Skeletal muscle satellite cell (primary cell): ENCODE data around the gene FIS1.

Experiments used
- H3K27me3 ChIP-seq: 2 replicates; pipeline ENCODE4 v1.7.0; 2013; ENCODE audit warnings: low read length; ENCODE audit not compliant: control insufficient read depth, insufficient read depth
- H3K36me3 ChIP-seq: 2 replicates; pipeline ENCODE4 v1.7.0; 2013; ENCODE audit warnings: mild to moderate bottlenecking, control low read depth, low read length; ENCODE audit not compliant: insufficient read depth
- H3K4me1 ChIP-seq: 2 replicates; pipeline ENCODE4 v1.7.0; 2013; ENCODE audit warnings: low read length; ENCODE audit not compliant: control insufficient read depth, insufficient read depth
- H3K4me2 ChIP-seq: 2 replicates; pipeline ENCODE4 v1.7.0; 2013; ENCODE audit warnings: mild to moderate bottlenecking, low read length
- H3K4me3 ChIP-seq: 2 replicates; pipeline ENCODE4 v1.7.0; 2013; ENCODE audit warnings: low read length
- H3K9ac ChIP-seq: 2 replicates; pipeline ENCODE4 v1.7.0; 2013; ENCODE audit warnings: mild to moderate bottlenecking, low read depth, low read length, moderate library complexity
- H3K9me3 ChIP-seq: replicated peaks from 2 replicates; pipeline ENCODE4 v1.7.0; 2013; ENCODE audit warnings: mild to moderate bottlenecking, control low read depth, low read length

Gene FIS1

DNA sequence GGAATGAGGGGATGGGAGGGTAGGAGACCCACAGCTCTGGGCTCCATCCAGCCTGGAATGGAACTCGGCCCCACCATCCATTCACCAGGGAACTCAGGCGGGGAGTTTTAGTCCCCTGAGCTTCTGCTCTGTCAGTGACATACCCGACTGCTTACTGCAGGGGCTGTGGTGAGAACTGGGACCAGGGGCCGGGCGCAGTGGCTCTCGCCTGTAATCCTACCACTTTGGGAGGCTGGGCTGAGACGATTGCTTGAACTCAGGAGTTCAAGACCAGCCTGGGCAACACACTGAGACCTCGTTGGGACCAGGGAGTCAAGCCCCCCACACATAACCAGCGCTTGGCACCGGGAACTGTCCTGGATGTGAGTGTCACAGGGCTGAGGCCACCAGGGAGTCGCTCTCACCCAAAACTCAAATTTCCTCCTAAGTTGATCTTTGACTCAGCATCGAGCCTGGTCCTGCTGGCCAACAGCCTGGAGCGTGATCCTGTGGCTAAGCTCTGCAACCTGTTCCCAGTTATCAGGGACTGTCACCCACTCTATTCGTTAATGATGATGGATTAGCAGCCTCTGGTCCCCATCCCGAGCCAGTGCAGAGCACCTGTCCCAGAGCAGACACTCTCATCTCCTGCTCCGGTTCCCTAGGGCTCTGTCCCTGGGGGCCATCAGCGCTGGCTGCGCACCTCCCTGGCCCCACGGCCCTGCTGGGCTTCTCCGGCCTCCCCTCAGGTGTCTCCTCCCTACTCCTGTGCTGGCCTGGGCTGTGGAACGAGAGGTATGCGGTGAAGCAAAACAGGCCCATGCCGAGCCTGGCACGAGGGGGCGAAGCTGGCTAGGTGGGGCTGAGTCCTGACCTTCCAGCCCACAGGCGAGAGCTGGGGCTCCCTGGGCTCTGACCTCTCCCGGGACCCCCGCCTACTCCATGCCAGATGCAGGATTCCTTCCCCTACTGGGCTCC lies 6.4 kb downstream of the FIS1 start:
- no peak overlapping the region for H3K9ac ChIP-seq
- peaks cover 24% of the 10 kb centered on the region for H3K4me1 ChIP-seq
- no peaks in the 10 kb centered on the region for H3K9me3 ChIP-seq
- H3K27me3 ChIP-seq, result no peaks in the 10 kb centered on the region
- peak overlapping the region; percentile 46 for H3K4me2 ChIP-seq
- peaks cover 27% of the 10 kb centered on the region for H3K36me3 ChIP-seq
- H3K4me3 ChIP-seq, result no peak overlapping the region

DNA sequence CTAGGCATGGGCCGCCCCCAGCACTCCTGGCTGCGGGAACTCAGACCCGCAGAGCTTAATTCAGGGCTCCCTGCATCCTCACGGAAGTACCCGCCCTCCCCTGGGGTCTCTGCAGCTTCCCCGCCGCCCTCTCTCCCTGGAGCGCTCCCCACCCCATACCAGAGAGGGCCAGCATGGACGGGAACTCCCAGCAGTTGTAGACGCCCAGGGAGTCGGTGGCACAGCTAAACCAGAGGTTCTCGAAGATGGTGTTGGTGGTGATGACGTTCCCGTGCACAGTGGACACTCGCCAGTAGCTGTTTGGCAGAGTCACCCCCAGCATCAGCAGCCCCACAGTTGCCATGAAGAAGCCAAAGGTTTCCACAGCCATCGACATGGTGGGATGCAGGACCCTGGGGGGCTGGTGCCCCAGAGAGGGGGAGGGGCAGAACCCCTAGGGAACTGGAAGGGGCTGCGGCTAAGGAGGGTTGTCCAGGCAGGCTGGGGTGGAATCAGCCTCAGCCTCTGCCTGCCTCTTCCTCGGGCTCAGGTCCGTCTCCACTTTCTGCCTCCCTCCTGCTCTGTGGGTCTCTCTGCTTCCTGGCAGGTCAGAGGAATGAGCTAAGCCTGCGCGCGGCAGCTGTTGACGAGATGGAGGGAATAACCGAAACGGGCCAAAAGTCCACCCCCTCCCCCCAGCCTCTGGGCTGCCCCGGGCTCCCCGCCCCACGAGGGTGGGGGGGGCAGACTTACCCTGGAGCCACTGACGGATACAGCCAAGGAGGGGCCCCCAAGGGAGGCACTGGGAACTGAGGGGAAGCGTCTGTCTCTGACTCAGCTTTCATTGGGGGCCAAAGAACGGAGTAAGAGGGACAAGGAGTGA lies 7.4 kb downstream of the FIS1 start, which contains the start of gene CLDN15:
Gene CLDN15 (minus strand): TSS at position 597 of the 862 bp plus-strand sequence. CDS start 221 bp downstream, at position 376.
- Histone ChIP-seq H3K9ac (peak within 1 kb of the TSS; percentile 9), H3K36me3 (peaks cover 24% of the 10 kb centered on the region)

DNA sequence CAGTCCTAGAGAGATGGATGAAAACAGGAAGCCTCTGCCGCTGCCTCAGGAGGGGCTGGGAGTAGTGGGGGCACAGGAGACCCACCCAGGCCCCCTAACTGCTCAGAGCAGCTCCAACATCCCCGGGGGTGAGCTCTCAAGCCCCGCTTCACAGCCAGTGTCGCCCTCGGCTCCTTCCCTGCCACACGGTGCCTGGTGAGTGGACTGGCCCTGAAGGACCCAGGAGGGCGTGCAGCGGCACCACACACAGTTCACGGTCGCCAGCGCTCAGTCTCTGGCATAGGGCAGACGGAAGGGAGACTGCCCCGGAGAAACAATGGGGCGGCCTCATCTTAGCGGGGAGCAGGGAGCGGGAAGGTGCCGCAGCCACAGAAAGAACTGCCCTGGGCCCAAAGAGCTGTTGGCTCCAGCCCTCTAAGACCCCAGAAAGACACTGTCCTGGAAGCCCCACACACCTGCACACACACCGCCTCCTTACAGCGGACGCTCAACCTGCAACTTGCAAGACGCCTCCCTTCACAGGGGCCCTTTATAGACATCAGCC lies 8.5 kb downstream of the FIS1 start:
- Histone ChIP-seq H3K27me3 (no peaks in the 10 kb centered on the region), H3K4me3 (no peak overlapping the region), H3K9me3 (no peaks in the 10 kb centered on the region), H3K9ac (no peak overlapping the region), H3K36me3 (peaks cover 27% of the 10 kb centered on the region), H3K4me1 (peaks cover 21% of the 10 kb centered on the region), H3K4me2 (no peak overlapping the region)

More for the DNA sequence above, 7.4 kb downstream of the FIS1 start, which contains the start of gene CLDN15:
- Histone ChIP-seq H3K9me3 (no peaks in the 10 kb centered on the region), H3K4me3 (no peak within 1 kb of the TSS), H3K4me2 (peak within 1 kb of the TSS; percentile 46), H3K27me3 (no peaks in the 10 kb centered on the region), H3K4me1 (peaks cover 21% of the 10 kb centered on the region)

DNA sequence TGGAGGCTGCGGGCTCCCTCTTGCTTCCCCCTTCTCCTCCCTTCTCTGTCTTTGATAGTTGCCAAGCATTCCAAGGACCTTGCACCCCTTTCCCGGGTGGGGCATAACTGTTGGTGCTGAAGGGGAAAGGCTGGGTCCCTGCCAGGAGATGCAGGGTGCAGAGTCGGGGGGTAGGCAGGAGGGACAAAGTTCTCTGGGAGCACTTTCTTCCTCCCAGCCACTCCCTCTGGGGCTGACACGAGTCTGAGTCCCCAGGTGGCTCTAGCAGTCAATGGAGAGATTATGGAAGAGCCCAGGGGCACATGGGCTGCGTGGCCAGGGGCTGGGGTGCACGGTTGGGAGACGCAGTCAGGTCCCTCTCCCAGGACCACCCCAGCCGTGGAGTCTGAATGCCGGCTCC lies 9.4 kb downstream of the FIS1 start:
- Histone ChIP-seq H3K9ac (no peak overlapping the region), H3K4me3 (no peak overlapping the region), H3K4me1 (peaks cover 18% of the 10 kb centered on the region)

DNA sequence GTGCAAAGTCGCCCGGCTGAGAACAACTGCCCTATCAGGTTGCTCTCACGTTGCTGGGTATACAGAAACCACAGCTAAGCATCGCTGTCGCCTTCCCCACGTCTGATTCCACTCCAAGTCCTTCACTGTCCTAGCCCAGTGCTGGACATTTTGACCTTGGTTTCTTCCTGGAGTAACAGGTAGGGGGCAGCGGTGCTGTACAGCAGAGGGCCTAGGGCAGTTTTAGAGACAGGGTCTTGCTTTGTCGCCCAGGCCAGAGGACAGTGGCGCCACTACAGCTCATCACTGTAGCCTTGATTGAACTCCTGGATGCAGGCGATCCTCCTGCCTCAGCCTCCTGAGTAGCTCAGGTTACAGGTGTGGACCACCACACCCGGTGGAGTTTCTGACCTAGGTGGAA lies 9.8 kb downstream of the FIS1 start:
- peaks cover 18% of the 10 kb centered on the region for H3K4me1 ChIP-seq
- no peaks in the 10 kb centered on the region for H3K9me3 ChIP-seq
- H3K27me3 ChIP-seq, result no peaks in the 10 kb centered on the region
- H3K36me3 ChIP-seq, result peaks cover 27% of the 10 kb centered on the region
- H3K9ac ChIP-seq, result no peak overlapping the region
- no peak overlapping the region for H3K4me2 ChIP-seq
- H3K4me3 ChIP-seq, result no peak overlapping the region

More for the DNA sequence above, 9.4 kb downstream of the FIS1 start:
- no peaks in the 10 kb centered on the region for H3K27me3 ChIP-seq
- H3K36me3 ChIP-seq, result peaks cover 27% of the 10 kb centered on the region
- no peak overlapping the region for H3K4me2 ChIP-seq
- H3K9me3 ChIP-seq, result no peaks in the 10 kb centered on the region

DNA sequence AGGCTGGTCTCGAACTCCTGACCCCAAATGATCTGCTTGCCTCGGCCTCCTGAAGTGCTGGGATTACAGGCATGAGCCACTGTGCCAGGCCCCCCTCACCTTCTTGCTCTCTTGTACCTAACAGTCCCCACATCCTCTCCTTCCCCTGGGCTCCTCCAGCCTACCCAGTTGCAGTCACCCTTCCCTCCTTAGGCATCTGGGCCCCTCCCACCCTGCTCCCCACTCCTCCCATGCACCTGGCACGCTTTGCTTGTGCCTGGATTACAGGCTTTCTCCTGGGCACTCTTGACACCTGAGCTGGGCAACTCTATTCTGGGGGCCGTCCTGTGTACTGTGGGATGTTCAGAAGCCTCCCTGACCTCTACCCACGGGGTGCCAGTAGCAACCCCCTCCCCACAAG lies 10.2 kb downstream of the FIS1 start:
- Histone ChIP-seq H3K27me3 (no peaks in the 10 kb centered on the region), H3K4me1 (peaks cover 18% of the 10 kb centered on the region), H3K9ac (no peak overlapping the region), H3K9me3 (no peaks in the 10 kb centered on the region), H3K4me3 (no peak overlapping the region), H3K4me2 (no peak overlapping the region), H3K36me3 (peaks cover 25% of the 10 kb centered on the region)

DNA sequence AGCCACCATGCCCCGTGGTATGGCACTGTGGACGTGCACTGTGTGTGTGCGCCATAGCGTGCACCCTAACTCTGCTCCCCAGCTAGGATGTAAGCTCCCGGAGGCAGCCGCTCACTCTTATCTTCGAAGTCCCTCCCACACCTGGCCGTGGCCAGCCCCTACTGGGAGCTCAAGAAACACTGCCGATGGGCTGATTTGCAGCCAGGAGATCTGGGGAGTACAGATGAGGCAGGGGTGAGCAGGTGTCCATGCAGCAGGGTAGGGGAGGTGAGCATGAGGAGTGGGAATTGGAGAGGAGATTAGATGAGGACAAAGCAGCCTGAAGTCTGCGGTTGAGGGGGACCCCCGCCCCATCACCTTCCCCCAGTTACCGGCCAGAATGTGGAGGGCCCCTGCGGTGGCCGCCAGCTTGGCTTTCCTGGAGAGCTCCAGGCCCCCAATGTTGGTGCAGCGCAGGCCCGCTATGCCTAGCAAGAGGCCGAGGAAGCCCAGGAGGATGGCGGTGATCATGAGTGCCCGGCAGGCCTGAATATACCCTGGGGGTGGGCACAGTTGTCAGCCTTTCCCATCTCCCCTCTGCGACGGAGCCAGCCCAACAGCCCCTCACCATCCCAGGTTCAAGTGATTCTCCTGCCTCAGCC lies 10.9 kb downstream of the FIS1 start:
- Histone ChIP-seq H3K36me3 (peaks cover 22% of the 10 kb centered on the region), H3K27me3 (no peaks in the 10 kb centered on the region), H3K4me1 (peaks cover 18% of the 10 kb centered on the region), H3K4me3 (no peak overlapping the region), H3K9ac (no peak overlapping the region), H3K4me2 (no peak overlapping the region), H3K9me3 (no peaks in the 10 kb centered on the region)

DNA sequence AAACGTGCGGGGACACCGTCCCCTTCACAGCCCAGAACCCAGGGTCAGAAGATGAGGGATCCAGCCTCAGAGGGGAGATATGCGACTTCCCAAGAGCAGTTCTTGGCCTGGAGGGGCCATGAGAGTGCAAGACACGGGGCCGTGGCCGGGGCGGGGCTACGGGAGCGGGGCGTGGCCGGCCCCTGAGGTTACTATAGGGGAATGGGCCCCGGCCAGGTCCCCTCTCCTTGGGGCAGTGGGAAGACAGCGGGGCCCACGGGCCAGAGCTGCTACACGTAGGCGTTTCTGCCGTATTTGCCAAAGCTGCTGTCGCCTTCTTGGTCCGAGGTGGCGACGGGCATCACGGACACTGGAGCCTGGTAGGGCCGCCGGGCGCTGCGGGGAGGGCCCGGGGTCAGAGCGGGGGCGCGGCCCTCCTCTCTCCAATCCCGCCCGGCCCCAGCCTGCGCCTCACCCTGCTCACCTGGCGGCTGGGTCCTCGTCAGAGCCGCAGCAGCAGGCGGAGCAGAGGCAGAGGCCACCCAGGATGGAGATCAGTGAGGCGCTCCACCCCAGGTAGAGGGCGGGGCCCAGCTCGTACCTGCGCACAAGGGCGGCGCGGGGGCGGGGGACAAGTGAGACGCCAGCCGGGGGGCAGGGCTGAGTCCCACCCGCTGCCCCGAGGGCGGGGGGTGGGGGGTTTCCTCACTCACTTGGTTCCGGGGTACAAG lies 12.6 kb downstream of the FIS1 start:
- Histone ChIP-seq H3K9me3 (no peaks in the 10 kb centered on the region), H3K4me3 (no peak overlapping the region), H3K9ac (no peak overlapping the region), H3K4me1 (peaks cover 2% of the 10 kb centered on the region), H3K36me3 (peaks cover 24% of the 10 kb centered on the region), H3K27me3 (no peaks in the 10 kb centered on the region), H3K4me2 (no peak overlapping the region)

DNA sequence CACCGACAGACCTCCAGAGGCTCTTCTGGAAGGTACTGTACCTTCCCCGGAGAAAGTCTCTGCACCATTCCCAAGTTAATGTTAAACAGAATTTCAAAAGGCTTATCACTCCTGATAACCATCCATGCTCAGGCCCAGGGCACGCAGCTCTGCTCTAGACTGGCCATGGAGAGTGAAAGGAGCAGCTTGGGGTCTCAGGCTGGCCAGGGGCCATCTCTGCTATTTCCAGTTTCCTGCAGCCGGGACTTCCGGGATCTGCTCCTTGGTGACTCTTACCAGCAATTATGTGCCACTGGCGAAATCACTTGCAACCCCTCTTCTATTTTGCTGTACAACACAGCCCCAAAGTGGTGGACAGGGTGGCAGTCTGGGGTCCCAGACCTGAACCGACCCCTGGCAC lies 13.2 kb downstream of the FIS1 start:
- Histone ChIP-seq H3K27me3 (no peaks in the 10 kb centered on the region), H3K36me3 (peaks cover 19% of the 10 kb centered on the region), H3K4me3 (no peak overlapping the region), H3K4me2 (no peak overlapping the region), H3K9me3 (no peaks in the 10 kb centered on the region), H3K9ac (no peak overlapping the region), H3K4me1 (no peaks in the 10 kb centered on the region)

DNA sequence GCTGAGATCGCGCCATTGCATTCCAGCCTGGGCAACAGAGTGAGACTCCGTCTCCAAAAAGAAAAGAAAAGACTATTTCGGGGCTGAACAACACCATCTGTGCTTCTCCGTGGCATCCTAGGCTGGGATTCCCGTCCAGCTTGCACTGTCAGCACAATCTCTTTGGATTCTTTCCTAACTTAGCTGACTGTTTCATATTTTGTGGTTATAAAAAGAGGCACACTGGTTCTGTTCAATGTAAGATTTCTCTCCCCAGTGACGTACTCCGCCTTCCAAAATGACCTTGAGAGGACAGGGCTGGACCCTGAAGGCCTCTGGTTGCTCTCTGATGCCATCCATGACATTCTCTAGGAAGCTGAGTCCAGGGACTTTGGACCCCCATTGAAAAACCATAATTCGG lies 18.2 kb downstream of the FIS1 start:
- Histone ChIP-seq H3K4me2 (no peak overlapping the region), H3K27me3 (no peaks in the 10 kb centered on the region), H3K4me3 (no peak overlapping the region), H3K9ac (no peak overlapping the region), H3K9me3 (no peaks in the 10 kb centered on the region), H3K4me1 (no peaks in the 10 kb centered on the region), H3K36me3 (peaks cover 41% of the 10 kb centered on the region)
